HG02763 (cell line): Measurements from ENCODE around the gene ABCD1.
"Not testable (repeated sequence)": the region's sequence is repeated elsewhere in the genome, so short reads cannot be mapped to it uniquely, and the experiment has no call there.

Experiments
- ATAC-seq: cut with Tn5 transposase; IDR thresholded peaks from one replicate; pipeline ENCODE4 v1.9.1; 2021; ENCODE audit warnings: mild to moderate bottlenecking, moderate library complexity; ENCODE audit not compliant: unreplicated experiment

ABCD1 gene

DNA sequence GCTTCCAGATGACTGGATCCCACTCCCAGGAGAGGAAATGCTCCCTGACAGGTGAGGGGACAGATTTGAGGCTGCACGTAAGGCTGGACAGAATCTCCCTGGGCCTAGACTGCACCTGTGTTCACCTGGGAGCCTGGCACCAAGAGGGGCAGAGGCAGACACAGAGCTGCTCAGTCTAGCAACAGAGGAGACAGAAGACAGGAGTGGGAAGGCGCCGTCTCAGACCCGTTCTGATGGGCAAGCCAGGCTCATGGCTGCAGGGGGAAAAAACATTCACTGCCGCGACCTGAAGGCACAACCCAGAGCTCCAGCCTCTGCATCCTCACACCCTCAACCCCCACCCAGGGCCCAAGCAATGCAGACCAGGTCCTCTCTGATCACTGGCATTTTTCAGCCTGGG, 17.2 kb upstream of the ABCD1 start:
- ATAC-seq: no peak

DNA sequence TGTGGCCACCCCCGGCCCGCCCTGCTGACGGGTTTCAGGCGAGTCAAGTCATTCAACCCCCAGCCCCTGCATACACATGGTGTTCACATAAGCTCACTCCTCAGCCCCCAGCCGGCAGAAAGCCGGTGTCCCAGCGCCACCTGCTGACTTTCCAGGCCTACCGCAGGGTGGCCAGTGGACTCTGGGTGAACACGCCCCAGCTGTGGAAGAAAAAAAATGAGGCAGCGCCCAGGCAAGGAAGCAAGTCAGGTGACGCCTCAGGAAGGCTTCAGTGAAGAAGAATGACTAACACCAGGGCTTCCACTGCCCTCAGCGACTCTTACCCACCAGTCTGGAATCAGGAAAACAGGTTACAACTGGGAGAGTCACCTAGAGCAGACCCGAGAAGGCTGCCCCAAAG, 16.2 kb upstream of the ABCD1 start:
- no peak for ATAC-seq

DNA sequence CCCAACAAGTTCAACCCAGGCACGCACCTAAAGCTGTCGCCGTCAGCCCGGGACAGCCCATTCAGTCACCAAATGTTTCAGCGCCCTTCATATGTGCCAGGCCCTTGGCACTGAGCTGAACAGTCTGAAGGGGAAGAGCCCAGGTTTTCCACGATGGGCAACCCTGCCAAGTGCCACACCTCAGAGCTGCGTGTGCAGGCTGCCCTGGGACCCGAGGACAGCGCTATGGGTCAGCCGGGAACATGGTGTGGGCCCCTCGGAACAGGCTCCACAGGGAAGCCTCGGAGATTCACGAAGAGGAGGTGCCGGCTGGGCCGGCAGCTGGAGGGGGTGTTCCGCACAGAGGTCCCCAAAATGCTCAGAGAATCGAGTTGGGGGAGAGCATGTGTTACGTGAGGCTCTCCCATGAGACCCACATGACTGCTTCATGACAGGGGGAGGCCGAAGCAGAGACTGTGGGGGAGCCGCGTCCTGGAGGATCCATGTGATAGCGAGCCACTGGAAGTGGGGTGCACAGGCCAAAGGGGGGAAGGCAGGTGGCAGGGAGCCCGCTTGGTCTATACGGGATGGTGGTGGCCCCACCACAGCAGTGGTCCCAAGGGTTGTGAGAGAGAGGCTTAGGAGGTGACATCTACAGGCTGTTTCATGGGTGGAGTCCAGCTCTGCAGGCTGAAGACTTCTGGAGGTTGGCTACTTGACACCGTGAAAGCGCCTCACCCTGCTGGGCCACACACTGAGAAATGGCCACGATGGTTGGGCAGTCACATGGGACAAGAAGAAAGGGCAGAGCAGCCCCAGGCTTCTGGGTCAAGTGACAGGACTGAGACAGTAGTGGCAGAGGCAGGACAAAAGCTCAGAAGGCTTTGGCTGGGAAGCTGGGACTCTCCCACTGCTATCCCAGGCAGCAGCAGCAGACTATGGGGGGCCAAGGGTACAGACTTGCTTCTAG, 14.7 kb upstream of the ABCD1 start:
- ATAC-seq: no peak

DNA sequence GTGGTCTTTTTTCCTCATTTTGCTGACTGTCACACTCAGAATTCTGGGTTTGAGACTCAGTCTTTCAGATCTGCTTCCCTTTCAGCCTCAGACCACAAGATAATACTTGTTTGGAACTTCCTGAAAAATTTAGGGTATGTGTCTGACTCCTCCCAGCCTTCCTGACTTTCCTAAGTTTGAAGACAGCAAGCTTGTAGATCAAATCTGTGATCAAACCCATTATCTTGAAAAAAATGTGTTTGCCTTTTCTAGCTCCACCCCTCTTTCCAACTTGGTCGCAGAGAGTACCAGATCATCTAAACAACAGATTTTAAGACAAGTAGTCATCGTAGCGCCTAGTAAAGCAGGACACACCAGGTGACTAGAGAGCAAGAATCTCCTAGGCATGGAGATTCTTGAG, 10.4 kb upstream of the ABCD1 start:
- ATAC-seq: no peak

DNA sequence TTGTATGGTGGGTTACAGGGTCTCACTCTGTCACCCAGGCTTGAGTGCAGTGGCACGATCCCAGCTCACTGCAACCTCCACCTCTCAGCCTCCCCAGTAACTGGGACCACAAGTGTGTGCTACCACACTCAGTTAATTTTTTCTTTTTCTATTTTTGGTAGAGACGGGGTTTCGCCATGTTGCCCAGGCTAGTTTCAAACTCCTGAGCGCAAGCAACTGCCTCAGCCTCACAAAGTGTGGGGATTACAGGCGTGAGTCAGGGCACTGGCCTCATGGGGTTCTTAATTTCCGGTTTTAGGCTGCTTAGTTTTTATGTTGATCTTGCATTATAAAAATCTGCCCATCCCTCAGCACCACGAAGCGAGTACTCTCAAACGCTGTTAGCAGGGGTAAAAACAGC, 7.2 kb upstream of the ABCD1 start:
- ATAC-seq: no peak

DNA sequence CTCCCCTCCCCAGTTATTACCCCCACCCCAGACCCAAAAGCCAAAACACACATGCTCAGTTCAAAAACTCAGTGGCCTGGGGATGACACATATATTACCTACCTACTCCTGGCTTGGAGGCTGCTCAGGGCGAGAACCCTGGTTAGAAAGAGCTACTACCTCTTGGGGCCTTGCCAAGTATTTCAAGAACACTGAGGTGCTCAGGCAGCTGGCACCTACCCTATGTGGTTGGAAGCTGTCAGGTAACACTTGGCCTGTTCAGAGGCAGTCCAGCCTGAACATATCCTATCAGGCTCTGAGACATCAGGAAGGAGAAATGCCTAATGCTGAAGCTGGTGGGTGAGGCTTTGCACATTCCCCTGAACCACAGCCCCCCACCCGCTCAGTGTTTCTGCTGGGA, 5.4 kb upstream of the ABCD1 start:
- no peak for ATAC-seq

DNA sequence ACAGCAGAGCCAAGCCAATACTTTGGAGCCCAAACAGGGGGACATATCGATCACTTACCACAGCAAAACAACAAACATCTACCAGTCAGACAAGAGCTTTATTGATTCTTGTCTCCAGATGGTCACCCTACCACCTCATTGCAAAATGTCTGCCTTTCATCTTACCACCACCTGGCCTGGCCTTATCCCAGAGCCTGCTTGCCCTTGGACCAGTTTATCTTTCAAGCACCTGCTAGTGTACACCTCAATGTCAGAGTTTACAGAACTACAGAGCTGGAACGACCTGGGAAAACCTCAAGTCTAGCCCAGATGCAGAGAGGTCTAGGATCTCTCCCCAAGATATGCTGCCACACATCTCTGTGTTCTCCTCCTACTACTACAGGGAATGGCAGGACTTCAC, 5.0 kb upstream of the ABCD1 start:
- ATAC-seq: no peak

DNA sequence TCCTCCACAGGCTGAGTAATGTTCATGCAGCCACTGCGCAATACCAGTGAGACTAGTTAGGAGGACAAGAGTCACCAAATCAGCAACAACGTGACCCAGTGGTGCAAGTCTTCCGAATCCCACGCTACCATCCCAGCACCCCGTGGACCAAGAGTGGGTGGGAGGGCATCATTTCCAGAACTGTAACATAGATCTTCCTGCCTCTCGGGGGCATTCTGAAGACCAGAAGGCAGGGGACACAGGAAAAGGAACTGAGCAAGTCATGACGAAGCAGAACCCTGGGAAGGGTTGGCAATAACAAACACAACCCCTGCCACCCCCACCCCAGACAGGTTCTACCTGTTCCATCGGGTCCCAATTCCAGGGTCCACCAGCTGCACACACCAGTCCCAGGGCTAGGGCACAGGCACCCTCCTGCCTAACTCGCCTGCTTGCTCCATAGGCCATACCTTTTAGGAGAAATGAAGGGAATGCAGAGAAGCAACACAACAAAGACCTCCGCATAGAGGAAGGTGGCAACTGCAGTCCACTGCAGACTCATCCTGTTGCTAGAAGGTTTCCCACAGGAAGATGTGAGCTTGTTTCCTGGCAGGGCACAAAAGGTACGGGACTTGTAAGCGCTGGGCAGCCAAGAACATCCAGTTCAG, 1.8 kb upstream of the ABCD1 start:
- ATAC-seq: no peak

DNA sequence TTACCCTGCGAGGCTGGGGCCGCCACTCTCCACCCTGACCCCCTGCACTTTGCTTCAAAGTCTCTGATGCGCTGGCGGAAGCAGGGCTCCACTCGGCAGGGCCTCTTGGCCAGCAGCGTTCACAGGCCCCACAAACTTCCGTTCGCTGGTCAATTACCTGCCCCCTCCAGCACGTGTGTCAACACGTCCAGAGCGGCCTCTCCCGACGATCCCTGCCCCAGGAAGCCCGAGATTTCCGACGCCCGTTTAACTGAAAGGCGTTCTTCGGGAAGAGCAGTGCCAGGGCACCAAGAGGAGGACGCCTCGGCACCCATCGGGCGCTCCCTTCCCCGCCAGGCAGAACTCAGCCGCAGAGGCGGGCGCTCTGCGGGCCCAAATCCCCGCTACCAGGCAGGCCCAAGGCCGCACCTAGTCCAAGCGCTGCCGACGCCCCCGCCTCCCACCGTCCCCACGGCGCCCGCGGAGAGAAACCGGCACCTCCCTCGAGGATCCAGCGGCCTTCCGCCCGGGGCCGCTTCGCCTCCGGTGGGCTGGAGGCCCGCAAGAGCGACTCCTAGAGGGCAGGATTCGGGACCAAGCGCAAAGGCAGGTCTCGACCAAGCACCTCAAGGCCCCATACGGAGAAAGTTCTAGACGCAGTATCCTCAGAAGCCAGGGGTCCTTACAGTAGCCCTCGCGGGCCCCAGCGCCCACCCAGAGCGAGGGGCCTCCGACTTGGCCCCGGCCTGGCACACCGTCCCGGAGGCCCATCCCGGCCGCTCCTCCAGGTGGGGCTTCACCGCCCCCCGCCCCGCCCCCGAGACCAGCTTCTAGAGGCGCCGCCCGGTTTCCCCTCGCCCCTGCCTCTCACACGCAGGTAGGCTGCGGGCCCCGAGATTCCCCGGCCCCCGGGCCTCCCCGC, 1.1 kb upstream of the ABCD1 start:
- peak; percentile 27 for ATAC-seq

DNA sequence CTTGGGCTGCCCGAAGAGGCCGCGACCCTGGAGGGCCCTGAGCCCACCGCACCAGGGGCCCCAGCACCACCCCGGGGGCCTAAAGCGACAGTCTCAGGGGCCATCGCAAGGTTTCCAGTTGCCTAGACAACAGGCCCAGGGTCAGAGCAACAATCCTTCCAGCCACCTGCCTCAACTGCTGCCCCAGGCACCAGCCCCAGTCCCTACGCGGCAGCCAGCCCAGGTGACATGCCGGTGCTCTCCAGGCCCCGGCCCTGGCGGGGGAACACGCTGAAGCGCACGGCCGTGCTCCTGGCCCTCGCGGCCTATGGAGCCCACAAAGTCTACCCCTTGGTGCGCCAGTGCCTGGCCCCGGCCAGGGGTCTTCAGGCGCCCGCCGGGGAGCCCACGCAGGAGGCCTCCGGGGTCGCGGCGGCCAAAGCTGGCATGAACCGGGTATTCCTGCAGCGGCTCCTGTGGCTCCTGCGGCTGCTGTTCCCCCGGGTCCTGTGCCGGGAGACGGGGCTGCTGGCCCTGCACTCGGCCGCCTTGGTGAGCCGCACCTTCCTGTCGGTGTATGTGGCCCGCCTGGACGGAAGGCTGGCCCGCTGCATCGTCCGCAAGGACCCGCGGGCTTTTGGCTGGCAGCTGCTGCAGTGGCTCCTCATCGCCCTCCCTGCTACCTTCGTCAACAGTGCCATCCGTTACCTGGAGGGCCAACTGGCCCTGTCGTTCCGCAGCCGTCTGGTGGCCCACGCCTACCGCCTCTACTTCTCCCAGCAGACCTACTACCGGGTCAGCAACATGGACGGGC, 579 bp downstream of the ABCD1 start:
- no peak for ATAC-seq

DNA sequence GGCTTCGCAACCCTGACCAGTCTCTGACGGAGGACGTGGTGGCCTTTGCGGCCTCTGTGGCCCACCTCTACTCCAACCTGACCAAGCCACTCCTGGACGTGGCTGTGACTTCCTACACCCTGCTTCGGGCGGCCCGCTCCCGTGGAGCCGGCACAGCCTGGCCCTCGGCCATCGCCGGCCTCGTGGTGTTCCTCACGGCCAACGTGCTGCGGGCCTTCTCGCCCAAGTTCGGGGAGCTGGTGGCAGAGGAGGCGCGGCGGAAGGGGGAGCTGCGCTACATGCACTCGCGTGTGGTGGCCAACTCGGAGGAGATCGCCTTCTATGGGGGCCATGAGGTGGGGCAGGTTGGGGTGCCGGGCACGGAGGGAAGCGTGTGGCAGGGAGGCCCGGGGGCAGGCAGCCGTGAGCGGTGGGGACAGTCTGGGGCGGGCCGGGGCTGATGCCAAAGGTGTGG, 1.2 kb downstream of the ABCD1 start:
- ATAC-seq: no peak

DNA sequence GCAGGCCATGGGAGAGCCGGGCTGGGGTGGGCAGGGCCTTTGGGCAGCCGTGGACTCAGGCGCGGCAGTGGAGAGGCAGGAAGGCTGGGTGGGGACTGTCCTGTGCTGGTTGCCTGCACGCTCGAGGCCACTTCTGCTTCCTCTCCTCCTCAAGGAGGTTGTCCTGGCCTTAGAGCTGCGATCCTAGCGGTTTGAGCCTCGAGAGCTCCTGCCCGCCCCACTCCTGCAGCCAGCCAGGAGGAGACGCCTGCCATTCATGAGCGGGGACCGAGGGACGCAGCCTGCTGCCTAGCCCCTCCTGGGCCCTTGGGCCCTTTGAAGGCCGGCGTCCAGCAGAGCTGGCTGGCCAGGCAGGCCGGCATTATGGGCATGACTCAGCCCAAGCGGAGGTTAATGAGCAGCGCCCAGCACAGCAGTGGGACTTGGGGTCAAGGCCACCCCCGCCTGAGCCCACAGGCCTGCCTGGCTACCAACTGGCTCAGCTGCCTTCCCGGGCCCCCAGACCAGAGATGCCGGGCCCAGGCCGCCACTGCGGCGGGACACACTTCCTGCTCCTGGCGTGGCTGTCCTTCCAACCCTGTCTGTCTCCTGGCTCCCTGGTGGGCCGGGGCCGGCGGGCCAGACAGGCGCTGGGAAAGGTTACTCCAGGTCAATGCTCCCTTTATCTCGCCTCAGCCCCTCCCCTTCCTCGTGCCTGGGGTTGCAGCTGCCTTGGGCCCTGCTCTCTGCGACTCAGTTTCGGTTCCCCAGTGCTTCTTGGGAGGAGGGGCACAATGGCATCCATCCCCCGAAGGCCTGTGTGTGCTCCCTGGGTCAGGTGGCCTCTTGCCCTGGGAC, 1.8 kb downstream of the ABCD1 start:
- ATAC-seq: peak; percentile 33

DNA sequence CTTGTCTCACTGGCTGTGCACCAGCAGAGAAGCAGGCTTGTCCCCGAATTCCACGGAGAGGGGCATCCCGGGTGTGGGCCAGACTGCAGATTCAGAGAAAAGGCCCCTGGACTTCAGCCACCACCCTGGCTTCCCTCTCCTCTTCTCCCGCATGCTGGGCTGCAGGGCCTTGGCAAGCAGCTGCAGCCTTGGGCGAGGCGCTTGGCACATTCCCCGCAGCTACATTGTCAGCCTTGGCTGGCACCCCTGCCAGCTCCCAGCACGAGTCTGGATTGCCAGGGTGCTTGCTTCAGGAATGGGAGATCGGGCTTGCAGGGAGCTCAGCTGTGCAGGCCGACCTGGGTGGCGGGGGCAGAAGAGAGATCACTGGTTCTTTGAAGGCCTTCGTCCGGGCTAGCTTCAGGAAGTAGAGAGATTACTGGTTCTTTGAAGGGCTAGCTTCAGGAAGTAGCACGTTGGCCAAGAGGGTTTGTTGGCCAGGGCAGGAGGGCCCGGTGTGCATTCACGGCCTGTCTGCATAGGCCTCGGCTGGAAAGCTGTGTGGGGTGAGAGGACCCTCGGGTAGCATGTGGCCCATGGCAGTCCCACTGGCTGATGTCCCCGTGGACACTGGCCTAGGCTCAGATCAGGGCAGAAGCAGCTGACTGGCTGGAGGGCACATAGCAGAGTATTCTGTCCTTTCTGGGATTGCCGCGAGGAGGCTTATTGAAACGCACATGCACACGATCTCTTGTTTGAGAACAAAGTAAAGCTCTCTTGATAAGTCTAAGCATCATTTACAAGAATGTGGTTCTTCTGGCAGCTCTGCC, 2.7 kb downstream of the ABCD1 start:
- ATAC-seq: no peak

DNA sequence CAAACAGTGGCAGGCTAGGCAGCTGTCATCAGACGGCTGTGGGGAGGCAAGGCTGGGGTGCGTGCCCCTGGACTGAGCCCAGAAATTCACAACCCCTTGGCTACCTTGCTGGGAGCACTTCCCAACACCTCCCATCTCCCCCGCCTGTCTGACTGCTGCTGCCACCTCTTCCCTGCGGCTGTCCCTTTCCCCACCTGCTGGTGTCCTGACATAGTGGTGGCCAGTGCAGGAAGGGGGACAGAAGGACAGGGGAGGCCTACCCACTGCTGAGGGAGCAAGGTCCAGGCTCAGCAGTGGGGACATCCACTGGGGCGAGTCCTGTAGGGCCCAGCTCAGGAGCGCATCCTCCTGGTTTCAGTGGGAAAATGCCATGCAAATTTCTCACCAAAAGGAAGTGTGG, 3.4 kb downstream of the ABCD1 start:
- ATAC-seq: no peak

DNA sequence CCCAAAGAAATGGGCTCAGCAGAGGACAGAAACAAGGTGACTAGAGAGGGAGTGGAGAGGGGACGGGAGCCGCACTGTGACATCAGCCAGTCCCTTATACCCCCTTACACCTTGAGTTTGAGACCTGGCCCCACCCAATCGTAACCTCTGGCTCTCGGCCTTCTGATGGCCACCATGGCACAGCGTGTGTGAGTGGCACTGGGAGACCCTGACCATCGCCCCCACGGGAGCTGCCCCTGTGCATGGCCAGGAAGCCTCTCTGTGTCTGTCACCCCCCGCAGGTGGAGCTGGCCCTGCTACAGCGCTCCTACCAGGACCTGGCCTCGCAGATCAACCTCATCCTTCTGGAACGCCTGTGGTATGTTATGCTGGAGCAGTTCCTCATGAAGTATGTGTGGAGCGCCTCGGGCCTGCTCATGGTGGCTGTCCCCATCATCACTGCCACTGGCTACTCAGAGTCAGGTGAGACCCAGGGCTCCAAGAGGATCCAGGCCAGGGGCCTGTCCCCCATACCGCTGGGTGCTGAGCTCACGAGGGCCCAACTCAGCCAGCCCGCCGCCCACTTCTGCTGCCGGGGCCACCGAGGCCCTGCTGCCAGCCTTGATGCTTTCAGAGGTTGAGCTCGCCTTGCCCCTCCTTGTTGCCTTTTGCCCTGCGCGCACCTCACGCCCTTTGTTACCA, 4.4 kb downstream of the ABCD1 start:
- ATAC-seq: no peak

DNA sequence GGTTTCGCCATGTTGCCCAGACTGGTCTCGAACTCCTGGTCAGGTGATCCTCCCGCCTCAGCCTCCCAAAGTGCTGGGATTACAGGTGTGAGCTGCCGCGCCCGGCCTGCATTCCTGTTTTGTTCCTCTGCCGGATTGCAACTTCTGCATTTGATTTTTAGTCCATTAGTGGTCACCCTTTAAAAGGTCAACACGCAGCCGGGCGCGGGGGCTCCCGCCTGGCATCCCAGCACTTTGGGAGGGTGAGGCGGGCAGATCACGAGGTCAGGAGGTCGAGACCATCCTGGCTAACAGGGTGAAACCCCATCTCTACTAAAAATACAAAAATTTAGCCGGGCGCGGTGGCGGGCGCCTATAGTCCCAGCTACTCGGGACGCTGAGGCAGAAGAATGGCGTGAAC, 5.5 kb downstream of the ABCD1 start:
- ATAC-seq: not testable (repeated sequence)

DNA sequence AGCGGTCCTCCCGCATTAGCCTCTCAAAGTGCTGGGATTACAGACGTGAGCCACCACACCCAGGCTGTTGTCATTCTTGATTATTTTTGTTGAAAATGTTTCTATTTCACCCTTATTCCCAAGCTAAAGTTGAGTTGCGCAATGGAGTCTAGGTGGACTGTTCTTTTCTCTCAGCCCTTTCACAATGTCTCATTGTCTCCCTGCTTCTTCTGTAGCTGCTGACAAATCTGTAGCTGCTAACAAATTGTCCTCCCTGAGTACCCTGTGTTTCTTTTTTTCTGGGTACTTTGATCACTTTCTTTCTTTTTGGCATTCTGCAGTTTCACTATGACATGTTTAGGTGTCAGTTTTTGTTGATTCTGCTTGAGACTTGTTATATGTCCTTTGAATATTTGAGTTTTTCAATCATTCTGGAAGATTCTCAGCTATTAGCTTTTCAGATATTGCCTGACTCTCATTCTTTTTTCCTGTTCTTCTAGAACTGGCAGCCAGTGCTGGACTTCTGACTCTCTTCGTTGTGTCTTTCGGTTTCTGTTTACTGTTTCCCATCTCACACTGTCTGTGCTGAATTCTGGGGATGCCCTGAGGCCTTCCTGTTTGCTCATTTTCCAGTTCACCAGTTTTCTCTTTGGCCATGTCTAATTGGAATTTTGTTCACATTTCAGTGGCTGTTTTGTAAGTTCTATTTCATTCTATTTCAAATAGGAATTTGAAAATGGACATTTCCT, 6.6 kb downstream of the ABCD1 start:
- no peak for ATAC-seq

DNA sequence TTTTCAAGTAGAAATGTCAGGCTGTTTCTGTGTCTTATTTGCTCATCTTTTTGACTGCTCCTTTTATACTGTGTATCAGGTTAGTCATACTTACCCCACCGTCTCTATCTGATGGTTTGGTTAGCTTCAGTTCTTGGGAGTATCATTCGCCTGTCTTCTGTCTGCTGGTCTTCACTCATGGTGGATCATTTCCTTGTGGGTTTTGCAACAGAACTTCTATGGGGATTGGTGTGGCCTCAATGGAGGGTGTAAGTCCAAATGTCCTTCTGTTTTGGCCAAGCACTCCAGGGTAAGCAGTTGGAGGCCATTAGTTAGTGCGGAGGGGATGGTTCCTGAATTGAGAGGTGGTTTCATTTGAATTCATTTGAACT, 7.2 kb downstream of the ABCD1 start:
- no peak for ATAC-seq
